A549 (cell line): ENCODE results near the gene SLC11A2. TPM values are rescaled to one million over a fixed set of nuclear protein-coding genes. Genes with fewer than 3 reads are reported as not detected.
A peak's percentile ranks its signal among the peaks of the same experiment; 100 is the strongest.

Experiments
- BHLHE40 ChIP-seq: IDR thresholded peaks from 2 replicates; pipeline ENCODE4 v1.6.1; 2012; ENCODE audit warnings: low read depth, low read length, inconsistent platforms
- CBX2 ChIP-seq: fragments of 200-600 bp; sonication (generic); IDR thresholded peaks from 2 replicates; pipeline ENCODE4 v1.6.1; 2016; ENCODE audit warnings: low read depth, mild to moderate bottlenecking, borderline replicate concordance
- EHMT2 ChIP-seq: fragments of 200-600 bp; sonication (generic); IDR thresholded peaks from 2 replicates; pipeline ENCODE4 v1.6.1; 2016; ENCODE audit warnings: antibody characterized with exemption, low read depth, mild to moderate bottlenecking, moderate library complexity
- EP300 ChIP-seq, 2 experiments: fragments of >200 bp; sonication (Bioruptor Twin); formaldehyde crosslinking; IDR thresholded peaks; 2 replicates in 1 of 2; 3 replicates in 1 of 2; pipeline ENCODE4 v1.6.1; 2016 to 2017
- FOXS1 ChIP-seq: fragments of 250-450 bp; sonication (Bioruptor Pico); IDR thresholded peaks from 2 replicates; pipeline ENCODE4 v1.5.0; 2020; ENCODE audit warnings: mild to moderate bottlenecking, moderate library complexity
- HOXA7 ChIP-seq: fragments of 250-450 bp; sonication (Bioruptor Pico); IDR thresholded peaks from 2 replicates; pipeline ENCODE4 v1.5.0; 2020; ENCODE audit warnings: mild to moderate bottlenecking, moderate library complexity
- HOXB13 ChIP-seq: fragments of 250-450 bp; sonication (Bioruptor Pico); IDR thresholded peaks from 2 replicates; pipeline ENCODE4 v1.5.0; 2020; ENCODE audit warnings: low read depth, mild to moderate bottlenecking, moderate library complexity
- JUN ChIP-seq, 2 experiments: fragments of >200 bp; sonication (Bioruptor Twin); formaldehyde crosslinking; IDR thresholded peaks; 2 replicates in 1 of 2; 3 replicates in 1 of 2; pipeline ENCODE4 v1.6.1; 2016 to 2017
- JUNB ChIP-seq: fragments of >200 bp; sonication (Bioruptor Twin); formaldehyde crosslinking; IDR thresholded peaks from 2 replicates; pipeline ENCODE4 v1.6.1; 2016
- KDM5A ChIP-seq: fragments of 200-600 bp; sonication (generic); IDR thresholded peaks from 2 replicates; pipeline ENCODE4 v1.6.1; 2016; ENCODE audit warnings: antibody characterized with exemption, mild to moderate bottlenecking
- MAFK ChIP-seq: fragments of 450-650 bp; IDR thresholded peaks from 2 replicates; pipeline ENCODE4 v1.6.1; 2014; ENCODE audit not compliant: partially characterized antibody
- MAZ ChIP-seq: fragments of 150-350 bp; IDR thresholded peaks from 2 replicates; pipeline ENCODE4 v1.6.1; 2014; ENCODE audit warnings: antibody characterized with exemption, low read depth, low read length, borderline replicate concordance
- MYC ChIP-seq: IDR thresholded peaks from 2 replicates; pipeline ENCODE4 v1.6.1; 2012; ENCODE audit warnings: mild to moderate bottlenecking, inconsistent platforms, low read length, improper control_type of control experiment, borderline replicate concordance
- NPAS2 ChIP-seq: fragments of 250-450 bp; sonication (Bioruptor Pico); IDR thresholded peaks from 2 replicates; pipeline ENCODE4 v1.8.0; 2022; ENCODE audit warnings: mild to moderate bottlenecking, moderate library complexity, borderline replicate concordance
- NR3C1 ChIP-seq: fragments of >200 bp; sonication (Bioruptor Twin); formaldehyde crosslinking; IDR thresholded peaks from 3 replicates; pipeline ENCODE4 v1.6.1; 2017
- PHF8 ChIP-seq: fragments of 200-600 bp; sonication (generic); IDR thresholded peaks from 2 replicates; pipeline ENCODE4 v1.6.1; 2016; ENCODE audit warnings: low read depth, mild to moderate bottlenecking, antibody characterized with exemption, moderate library complexity, borderline replicate concordance
- RNF2 ChIP-seq: fragments of 200-600 bp; sonication (generic); IDR thresholded peaks from 2 replicates; pipeline ENCODE4 v1.6.1; 2016; ENCODE audit warnings: low read depth, mild to moderate bottlenecking, antibody characterized with exemption, moderate library complexity, borderline replicate concordance
- SREBF2 ChIP-seq: fragments of 450-650 bp; IDR thresholded peaks from 2 replicates; pipeline ENCODE4 v1.6.1; 2014; ENCODE audit warnings: mild to moderate bottlenecking, moderate library complexity
- ZC3H11A ChIP-seq: fragments of 450-650 bp; IDR thresholded peaks from 2 replicates; pipeline ENCODE4 v1.6.1; 2014; ENCODE audit warnings: antibody characterized with exemption, mild to moderate bottlenecking
- ZFP36 ChIP-seq: fragments of 450-650 bp; IDR thresholded peaks from 2 replicates; pipeline ENCODE4 v1.6.1; 2014; ENCODE audit warnings: borderline replicate concordance; ENCODE audit not compliant: partially characterized antibody
- ZSCAN20 ChIP-seq: fragments of 250-450 bp; sonication (Bioruptor Pico); IDR thresholded peaks from 2 replicates; pipeline ENCODE4 v1.8.0; 2022; ENCODE audit warnings: mild to moderate bottlenecking, moderate library complexity
- polyA plus RNA-seq, 4 experiments: library from polyadenylated mRNA; depleted of rRNA in 3 of 4; stranded (reverse); fragments of >200 nt; fragmentation: RNase III in 1 of 4; extraction: RNeasy Plus Mini Kit Qiagen cat#74134 plus additional on column Dnase treatment in 1 of 4; gene quantifications; 2 replicates in 3 of 4; 3 replicates in 1 of 4; pipeline ENCODE4 v1.2.3, GENCODE V29; 2011 to 2017
- TF ChIP-seq, protein P1 (sequence below): IDR thresholded peaks from 2 replicates; pipeline ENCODE4 v1.6.1; 2012; ENCODE audit warnings: low read depth, borderline replicate concordance
- TF ChIP-seq, protein P2 (sequence below): fragments of >200 bp; sonication (Bioruptor Twin); formaldehyde crosslinking; IDR thresholded peaks from 2 replicates; pipeline ENCODE4 v1.6.1; 2016
- TF ChIP-seq, protein P3 (sequence below): fragments of 200-600 bp; sonication (generic); IDR thresholded peaks from 2 replicates; pipeline ENCODE4 v1.6.1; 2016; ENCODE audit warnings: antibody characterized with exemption, mild to moderate bottlenecking, moderate library complexity
- TF ChIP-seq, protein P4 (sequence below): fragments of 250-450 bp; sonication (Bioruptor Pico); IDR thresholded peaks from 2 replicates; pipeline ENCODE4 v1.5.0; 2020; ENCODE audit warnings: low read depth, mild to moderate bottlenecking, moderate library complexity
- TF ChIP-seq, protein P5 (sequence below): IDR thresholded peaks from 2 replicates; pipeline ENCODE4 v1.6.1; 2012
- TF ChIP-seq, protein P6 (sequence below): fragments of 250-450 bp; sonication (Bioruptor Pico); IDR thresholded peaks from 2 replicates; pipeline ENCODE4 v1.5.0; 2021; ENCODE audit warnings: mild to moderate bottlenecking, moderate library complexity, borderline replicate concordance
- TF ChIP-seq, protein P7 (sequence below): fragments of >200 bp; sonication (Bioruptor Twin); formaldehyde crosslinking; IDR thresholded peaks from 3 replicates; pipeline ENCODE4 v1.5.1; 2016
- TF ChIP-seq, protein P8 (sequence below): IDR thresholded peaks from 2 replicates; pipeline ENCODE4 v1.6.1; 2012

Gene SLC11A2
- polyA plus RNA-seq, 2 of the 4 experiments (the other 2 are of a cell fraction) = 30.8 to 80.7 TPM

DNA sequence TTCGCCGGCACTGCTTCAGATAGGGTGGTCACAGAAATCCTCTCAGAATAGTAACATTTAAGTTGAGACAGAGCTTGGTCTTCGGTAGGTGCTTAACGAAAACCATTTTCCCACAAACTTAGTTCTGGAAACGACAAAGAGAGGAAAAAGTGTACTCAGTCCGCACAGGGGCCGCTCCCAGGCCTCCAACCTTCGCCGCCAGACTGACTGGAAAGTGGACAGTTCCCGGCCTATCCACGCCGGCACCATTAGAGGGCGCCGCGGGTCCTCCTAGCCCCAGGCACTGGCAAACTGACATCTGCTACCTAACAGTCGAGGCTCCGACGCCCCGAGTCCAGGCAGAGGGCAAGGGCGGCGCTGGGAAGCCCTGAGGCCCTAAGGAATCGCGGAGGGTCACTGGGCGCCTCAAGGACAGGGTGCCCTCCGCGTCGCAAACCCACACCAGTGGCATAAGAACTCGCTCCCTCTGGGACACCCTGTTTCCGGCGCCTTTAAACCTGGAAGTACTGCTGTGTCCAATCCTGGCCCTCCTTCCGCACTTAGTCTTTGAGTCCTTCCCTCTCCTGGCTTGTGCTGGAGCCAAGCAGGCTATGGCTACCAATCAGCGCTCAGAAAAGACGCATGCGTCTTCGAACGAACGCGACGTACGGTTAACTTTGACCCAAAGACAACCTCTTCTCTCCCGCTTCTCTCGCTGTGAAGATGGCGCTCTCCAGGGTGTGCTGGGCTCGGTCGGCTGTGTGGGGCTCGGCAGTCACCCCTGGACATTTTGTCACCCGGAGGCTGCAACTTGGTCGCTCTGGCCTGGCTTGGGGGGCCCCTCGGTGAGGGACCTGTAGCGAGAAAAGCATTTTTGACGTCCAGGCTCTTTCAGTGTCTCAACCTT, 21.7 kb upstream of the SLC11A2 start, which contains the start of gene LETMD1 (continued):
- TF ChIP-seq EP300 (IDR thresholded peaks at IDR 0.05) = no peak
- peak; percentile 66 to 81; a peak in 4 of 5 replicates for TF ChIP-seq JUN (IDR thresholded peaks at IDR 0.05)
- TF ChIP-seq ZSCAN20 (CRISPR knock-in tag) = no peak
- TF ChIP-seq EHMT2 = no peak
- peak; percentile 83; the same call in 1 of the 2 replicates for TF ChIP-seq PHF8
- no peak for TF ChIP-seq HOXB13 (CRISPR knock-in tag)
- TF ChIP-seq, protein P1, sequence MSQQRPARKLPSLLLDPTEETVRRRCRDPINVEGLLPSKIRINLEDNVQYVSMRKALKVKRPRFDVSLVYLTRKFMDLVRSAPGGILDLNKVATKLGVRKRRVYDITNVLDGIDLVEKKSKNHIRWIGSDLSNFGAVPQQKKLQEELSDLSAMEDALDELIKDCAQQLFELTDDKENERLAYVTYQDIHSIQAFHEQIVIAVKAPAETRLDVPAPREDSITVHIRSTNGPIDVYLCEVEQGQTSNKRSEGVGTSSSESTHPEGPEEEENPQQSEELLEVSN = peak; percentile 82
- TF ChIP-seq, protein P2, sequence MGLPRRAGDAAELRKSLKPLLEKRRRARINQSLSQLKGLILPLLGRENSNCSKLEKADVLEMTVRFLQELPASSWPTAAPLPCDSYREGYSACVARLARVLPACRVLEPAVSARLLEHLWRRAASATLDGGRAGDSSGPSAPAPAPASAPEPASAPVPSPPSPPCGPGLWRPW = no peak
- TF ChIP-seq KDM5A = peak; percentile 87
- TF ChIP-seq, protein P3, sequence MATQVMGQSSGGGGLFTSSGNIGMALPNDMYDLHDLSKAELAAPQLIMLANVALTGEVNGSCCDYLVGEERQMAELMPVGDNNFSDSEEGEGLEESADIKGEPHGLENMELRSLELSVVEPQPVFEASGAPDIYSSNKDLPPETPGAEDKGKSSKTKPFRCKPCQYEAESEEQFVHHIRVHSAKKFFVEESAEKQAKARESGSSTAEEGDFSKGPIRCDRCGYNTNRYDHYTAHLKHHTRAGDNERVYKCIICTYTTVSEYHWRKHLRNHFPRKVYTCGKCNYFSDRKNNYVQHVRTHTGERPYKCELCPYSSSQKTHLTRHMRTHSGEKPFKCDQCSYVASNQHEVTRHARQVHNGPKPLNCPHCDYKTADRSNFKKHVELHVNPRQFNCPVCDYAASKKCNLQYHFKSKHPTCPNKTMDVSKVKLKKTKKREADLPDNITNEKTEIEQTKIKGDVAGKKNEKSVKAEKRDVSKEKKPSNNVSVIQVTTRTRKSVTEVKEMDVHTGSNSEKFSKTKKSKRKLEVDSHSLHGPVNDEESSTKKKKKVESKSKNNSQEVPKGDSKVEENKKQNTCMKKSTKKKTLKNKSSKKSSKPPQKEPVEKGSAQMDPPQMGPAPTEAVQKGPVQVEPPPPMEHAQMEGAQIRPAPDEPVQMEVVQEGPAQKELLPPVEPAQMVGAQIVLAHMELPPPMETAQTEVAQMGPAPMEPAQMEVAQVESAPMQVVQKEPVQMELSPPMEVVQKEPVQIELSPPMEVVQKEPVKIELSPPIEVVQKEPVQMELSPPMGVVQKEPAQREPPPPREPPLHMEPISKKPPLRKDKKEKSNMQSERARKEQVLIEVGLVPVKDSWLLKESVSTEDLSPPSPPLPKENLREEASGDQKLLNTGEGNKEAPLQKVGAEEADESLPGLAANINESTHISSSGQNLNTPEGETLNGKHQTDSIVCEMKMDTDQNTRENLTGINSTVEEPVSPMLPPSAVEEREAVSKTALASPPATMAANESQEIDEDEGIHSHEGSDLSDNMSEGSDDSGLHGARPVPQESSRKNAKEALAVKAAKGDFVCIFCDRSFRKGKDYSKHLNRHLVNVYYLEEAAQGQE = peak; percentile 34; the same call in 1 of the 2 replicates
- no peak for TF ChIP-seq RNF2
- TF ChIP-seq, protein P4, sequence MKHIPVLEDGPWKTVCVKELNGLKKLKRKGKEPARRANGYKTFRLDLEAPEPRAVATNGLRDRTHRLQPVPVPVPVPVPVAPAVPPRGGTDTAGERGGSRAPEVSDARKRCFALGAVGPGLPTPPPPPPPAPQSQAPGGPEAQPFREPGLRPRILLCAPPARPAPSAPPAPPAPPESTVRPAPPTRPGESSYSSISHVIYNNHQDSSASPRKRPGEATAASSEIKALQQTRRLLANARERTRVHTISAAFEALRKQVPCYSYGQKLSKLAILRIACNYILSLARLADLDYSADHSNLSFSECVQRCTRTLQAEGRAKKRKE = no peak
- TF ChIP-seq ZFP36 = no peak
- no peak for TF ChIP-seq SREBF2
- TF ChIP-seq, protein P5, sequence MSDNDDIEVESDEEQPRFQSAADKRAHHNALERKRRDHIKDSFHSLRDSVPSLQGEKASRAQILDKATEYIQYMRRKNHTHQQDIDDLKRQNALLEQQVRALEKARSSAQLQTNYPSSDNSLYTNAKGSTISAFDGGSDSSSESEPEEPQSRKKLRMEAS = peak; percentile 95
- TF ChIP-seq, protein P6, sequence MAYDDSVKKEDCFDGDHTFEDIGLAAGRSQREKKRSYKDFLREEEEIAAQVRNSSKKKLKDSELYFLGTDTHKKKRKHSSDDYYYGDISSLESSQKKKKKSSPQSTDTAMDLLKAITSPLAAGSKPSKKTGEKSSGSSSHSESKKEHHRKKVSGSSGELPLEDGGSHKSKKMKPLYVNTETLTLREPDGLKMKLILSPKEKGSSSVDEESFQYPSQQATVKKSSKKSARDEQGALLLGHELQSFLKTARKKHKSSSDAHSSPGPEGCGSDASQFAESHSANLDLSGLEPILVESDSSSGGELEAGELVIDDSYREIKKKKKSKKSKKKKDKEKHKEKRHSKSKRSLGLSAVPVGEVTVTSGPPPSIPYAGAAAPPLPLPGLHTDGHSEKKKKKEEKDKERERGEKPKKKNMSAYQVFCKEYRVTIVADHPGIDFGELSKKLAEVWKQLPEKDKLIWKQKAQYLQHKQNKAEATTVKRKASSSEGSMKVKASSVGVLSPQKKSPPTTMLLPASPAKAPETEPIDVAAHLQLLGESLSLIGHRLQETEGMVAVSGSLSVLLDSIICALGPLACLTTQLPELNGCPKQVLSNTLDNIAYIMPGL = no peak
- TF ChIP-seq HOXA7 (CRISPR knock-in tag) = no peak
- TF ChIP-seq JUNB = no peak
- TF ChIP-seq, protein P7, sequence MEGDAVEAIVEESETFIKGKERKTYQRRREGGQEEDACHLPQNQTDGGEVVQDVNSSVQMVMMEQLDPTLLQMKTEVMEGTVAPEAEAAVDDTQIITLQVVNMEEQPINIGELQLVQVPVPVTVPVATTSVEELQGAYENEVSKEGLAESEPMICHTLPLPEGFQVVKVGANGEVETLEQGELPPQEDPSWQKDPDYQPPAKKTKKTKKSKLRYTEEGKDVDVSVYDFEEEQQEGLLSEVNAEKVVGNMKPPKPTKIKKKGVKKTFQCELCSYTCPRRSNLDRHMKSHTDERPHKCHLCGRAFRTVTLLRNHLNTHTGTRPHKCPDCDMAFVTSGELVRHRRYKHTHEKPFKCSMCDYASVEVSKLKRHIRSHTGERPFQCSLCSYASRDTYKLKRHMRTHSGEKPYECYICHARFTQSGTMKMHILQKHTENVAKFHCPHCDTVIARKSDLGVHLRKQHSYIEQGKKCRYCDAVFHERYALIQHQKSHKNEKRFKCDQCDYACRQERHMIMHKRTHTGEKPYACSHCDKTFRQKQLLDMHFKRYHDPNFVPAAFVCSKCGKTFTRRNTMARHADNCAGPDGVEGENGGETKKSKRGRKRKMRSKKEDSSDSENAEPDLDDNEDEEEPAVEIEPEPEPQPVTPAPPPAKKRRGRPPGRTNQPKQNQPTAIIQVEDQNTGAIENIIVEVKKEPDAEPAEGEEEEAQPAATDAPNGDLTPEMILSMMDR = peak; percentile 95
- TF ChIP-seq MAFK = no peak
- TF ChIP-seq, protein P8, sequence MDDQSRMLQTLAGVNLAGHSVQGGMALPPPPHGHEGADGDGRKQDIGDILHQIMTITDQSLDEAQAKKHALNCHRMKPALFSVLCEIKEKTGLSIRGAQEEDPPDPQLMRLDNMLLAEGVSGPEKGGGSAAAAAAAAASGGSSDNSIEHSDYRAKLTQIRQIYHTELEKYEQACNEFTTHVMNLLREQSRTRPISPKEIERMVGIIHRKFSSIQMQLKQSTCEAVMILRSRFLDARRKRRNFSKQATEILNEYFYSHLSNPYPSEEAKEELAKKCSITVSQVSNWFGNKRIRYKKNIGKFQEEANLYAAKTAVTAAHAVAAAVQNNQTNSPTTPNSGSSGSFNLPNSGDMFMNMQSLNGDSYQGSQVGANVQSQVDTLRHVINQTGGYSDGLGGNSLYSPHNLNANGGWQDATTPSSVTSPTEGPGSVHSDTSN = 0 out of 2 replicates have a peak, but pooled peaks have one; percentile 30
- TF ChIP-seq CBX2 = no peak
- no peak for TF ChIP-seq NR3C1
- TF ChIP-seq FOXS1 (CRISPR knock-in tag) = no peak
- TF ChIP-seq NPAS2 (CRISPR knock-in tag) = no peak
- no peak for TF ChIP-seq MAZ
- no peak for TF ChIP-seq MYC
- TF ChIP-seq ZC3H11A = no peak
- TF ChIP-seq BHLHE40 = no peak
